SHP77 treated with DMSO at 0.1 percent for 48 hours (cell line): Measurements from ENCODE around the gene U2AF1L4.

Experiments
- DNase-seq: peaks from one replicate; lab custom pipeline; 2025; lab: John Stamatoyannopoulos, UW

Gene U2AF1L4

GRCh38 chr19:35740423-35741202 is 4.6 kb downstream of the U2AF1L4 start:
- DNase-seq = peak; percentile 96

GRCh38 chr19:35740108-35740422 is 5.2 kb downstream of the U2AF1L4 start:
- no peak for DNase-seq

DNA sequence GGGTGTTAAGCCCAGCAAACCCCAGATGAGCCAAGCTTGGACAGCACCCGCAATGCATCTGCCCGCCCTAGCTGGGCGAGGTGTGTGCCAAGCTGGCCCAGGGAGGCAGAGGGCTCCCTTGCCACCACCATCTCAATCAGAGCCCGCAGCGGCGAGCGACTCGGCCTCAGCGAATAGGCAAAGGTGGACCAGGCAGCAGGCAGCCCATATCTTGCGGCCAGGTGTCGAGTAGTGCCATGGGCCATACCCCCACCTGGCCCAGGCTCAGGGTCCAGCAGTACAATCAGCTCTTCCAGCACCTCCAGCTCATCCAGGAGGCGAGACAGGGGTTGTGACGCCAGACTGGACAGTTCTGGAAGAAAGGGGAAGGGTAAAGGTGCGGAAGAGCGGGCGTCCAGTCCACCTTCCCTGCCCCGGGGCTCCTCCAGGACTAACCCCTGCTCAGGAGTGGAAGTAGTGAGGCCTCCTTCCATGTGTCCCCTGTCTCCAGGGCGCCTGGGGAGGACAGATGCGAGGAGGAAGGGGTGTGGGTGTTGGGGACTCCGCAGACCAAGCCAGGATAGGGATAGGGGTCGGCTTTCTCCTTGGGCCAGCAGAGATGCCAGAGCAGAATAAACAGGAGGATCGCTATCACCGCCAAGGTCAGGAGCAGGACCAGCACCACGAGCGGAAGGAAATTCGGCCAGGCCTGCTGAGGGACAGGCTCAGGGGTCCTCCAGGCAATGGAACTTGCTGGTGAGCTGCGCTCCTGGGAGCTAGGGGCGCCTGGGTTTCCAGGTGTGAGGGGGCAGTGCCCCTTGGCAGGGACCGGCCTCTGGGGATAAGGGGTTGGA is 5.7 kb downstream of the U2AF1L4 start:
- DNase-seq = no peak

DNA sequence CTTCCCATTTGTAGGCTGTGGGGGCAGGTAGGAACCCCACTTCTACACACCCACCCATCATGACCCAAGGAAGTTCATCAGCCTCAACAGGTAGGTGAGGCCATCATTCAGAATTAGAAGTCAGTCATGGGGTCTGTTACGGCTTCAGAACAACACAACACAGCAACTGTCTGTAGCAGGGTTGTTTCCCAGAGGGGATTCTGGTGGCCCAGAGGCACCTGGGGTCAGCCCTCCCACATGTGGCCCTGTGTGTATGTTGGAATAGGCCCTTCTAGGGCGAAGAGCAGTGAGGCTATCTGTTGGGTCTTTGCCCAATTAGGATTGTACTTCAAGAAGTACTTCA is 6.4 kb downstream of the U2AF1L4 start:
- DNase-seq = no peak

DNA sequence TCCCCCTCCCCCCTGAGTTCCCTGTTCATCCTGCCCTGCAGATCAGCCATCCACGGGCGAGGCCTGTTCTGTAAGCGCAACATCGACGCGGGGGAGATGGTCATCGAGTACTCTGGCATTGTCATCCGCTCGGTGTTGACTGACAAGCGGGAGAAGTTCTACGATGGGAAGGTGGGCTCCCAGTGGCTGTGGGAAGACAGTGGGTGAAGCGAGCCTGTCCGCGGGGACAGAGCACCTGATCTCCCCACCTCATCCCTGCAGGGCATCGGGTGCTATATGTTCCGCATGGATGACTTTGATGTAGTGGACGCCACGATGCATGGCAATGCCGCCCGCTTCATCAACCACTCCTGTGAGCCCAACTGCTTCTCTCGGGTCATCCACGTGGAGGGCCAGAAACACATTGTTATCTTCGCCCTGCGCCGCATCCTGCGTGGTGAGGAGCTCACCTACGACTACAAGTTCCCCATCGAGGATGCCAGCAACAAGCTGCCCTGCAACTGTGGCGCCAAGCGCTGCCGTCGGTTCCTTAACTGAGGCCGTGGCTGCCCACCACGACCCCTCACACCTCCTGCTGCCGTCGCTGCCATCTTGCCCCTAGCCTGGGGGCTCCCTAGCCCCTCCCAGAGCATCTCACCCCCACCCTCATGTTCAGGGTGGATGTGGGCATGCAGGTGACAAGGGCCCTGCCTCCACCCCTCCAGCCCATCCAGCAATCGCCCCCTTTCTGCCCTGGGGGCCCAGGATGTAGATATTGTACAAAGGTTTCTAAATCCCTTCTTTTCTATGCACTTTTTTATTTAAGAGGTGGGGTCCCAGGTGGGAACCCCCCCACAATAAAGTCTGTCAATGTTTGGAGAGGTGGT is 7.0 kb downstream of the U2AF1L4 start:
- no peak for DNase-seq

- DNase-seq = no peak
These were observed 8.0 kb downstream of the U2AF1L4 start for GRCh38 chr19:35736913-35737886.

DNA sequence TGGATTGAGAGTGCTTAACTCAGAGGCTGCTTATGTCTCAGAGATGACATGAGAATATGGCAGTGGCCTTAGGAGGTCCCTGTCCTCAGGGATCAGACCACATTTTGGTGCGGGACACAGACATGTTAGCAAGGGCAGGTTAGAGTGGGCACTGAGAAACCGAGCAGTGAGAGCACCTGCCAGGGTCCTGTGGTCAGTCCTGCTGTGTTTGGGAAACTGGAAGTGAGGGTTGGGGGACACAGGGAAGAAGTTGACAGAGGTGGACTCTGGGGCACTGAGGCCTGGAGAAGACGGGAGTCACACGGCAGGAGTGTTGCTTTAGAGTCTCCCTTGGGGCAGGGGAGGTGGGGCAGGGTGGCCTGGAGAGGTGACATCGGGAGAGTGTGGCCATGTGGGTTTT is 10.3 kb downstream of the U2AF1L4 start:
- DNase-seq = no peak

GRCh38 chr19:35734273-35734672 is 10.9 kb downstream of the U2AF1L4 start:
- DNase-seq = no peak

- DNase-seq = no peak
These were observed 11.8 kb downstream of the U2AF1L4 start for GRCh38 chr19:35733180-35734125.

DNA sequence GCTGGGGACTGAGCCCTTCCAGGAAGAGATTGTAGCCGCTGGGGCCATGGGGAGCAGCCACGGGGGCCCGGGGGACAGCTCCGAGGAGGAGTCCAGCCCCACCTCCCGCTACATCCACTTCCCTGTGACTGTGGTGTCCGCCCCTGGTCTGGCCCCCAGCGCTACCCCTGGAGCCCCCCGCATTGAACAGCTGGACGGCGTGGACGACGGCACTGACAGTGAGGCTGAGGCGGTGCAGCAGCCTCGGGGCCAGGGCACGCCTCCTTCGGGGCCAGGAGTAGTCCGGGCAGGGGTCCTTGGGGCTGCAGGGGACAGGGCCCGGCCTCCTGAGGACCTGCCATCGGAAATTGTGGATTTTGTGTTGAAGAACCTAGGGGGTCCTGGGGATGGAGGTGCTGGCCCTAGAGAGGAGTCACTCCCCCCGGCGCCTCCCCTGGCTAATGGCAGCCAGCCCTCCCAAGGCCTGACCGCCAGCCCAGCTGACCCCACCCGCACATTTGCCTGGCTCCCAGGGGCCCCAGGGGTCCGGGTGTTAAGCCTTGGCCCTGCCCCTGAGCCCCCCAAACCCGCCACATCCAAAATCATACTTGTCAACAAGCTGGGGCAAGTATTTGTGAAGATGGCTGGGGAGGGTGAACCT is 12.6 kb downstream of the U2AF1L4 start:
- no peak for DNase-seq

GRCh38 chr19:35731779-35732405 is 13.3 kb downstream of the U2AF1L4 start:
- DNase-seq = no peak

GRCh38 chr19:35731353-35731752 is 13.9 kb downstream of the U2AF1L4 start:
- no peak for DNase-seq

GRCh38 chr19:35730326-35730725 is 14.9 kb downstream of the U2AF1L4 start:
- no peak for DNase-seq

DNA sequence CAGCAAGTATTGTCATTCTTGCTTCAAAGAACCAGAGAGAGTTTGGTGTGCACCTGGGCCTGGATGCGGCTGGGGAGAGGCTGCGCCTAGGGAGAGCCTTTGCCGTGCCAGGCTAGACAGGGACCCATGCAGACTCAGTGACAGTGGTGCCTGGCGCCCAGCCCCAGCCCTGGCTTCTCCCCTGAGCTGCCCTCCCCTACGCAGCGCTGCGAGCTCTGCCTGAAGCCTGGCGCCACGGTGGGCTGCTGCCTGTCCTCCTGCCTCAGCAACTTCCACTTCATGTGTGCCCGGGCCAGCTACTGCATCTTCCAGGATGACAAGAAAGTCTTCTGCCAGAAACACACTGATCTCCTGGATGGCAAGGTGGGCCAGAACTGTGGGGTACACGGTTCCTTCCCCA is 15.5 kb downstream of the U2AF1L4 start:
- DNase-seq = no peak

DNA sequence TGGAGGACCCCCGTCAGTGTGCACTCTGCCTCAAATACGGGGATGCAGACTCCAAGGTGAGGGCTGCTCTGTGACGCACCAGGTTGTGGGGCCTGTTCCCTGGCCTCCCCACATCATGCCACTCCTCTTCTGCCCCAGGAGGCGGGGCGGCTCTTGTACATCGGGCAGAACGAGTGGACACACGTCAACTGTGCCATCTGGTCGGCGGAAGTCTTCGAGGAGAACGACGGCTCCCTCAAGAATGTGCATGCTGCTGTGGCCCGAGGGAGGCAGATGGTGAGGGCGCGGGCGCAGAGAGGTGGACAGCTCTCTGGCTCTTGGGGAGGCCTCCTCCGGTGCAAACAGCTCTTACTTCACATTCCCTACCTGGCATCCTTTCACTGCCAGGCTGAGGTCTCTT is 16.2 kb downstream of the U2AF1L4 start:
- no peak for DNase-seq

- no peak for DNase-seq
These were observed 17.1 kb downstream of the U2AF1L4 start for GRCh38 chr19:35727956-35728706.

DNA sequence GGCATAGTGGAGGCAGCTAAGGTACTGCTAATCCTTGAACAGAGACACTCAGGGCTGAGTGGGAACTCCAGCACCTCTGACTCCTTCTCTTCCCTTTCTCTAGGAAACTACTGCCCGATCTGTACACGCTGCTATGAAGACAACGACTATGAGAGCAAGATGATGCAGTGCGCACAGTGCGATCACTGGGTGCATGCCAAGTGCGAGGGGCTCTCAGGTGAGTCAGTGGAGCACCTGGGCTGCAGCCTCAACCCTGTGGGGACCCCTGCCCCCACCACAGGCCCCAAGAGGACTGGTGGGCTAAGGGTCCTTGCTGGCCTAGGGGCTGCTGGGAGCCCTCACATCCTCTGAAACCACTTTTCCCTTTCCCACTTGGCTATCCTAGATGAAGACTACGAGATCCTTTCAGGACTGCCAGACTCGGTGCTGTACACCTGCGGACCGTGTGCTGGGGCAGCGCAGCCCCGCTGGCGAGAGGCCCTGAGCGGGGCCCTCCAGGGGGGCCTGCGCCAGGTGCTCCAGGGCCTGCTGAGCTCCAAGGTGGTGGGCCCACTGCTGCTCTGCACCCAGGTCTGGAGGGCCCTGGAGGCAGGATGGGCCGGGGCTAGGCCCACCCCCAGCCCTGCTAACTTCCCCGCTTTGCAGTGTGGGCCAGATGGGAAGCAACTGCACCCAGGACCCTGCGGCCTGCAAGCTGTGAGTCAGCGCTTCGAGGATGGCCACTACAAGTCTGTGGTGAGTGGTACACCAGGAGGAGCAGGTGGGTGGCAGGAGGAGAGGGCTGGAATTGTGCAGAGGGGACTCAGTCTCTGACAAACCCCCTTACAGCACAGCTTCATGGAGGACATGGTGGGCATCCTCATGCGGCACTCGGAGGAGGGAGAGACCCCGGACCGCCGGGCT is 17.9 kb downstream of the U2AF1L4 start:
- DNase-seq = no peak
